Activated CD4-positive, CD25-positive, alpha-beta regulatory T cell (primary cell): Measurements from ENCODE around the gene P3H1.
A peak's percentile ranks its signal among the peaks of the same experiment; 100 is the strongest.
"Not testable (repeated sequence)": the region's sequence is repeated elsewhere in the genome, so short reads cannot be mapped to it uniquely, and the experiment has no call there.

ENCODE experiments used
- DNase-seq, 4 experiments: peaks; one replicate each; lab custom pipeline; 2025; lab: John Stamatoyannopoulos, UW

The P3H1 gene

GRCh38 chr1:42766741-42767509, at the start of gene P3H1, which contains the start of gene C1orf50:
Gene P3H1, minus strand, starts transcription at chr1:42767028. Its CDS starts 57 bp downstream, at chr1:42766971.
Gene C1orf50, plus strand, starts transcription at chr1:42767249. Its CDS starts 63 bp downstream, at chr1:42767312.
- DNase-seq, result peak; percentile 97 to 99 (median 98)

- DNase-seq, result no peak
These were observed 49.2 kb upstream of the P3H1 start for GRCh38 chr1:42815941-42816584.

GRCh38 chr1:42814815-42815214, 48.0 kb upstream of the P3H1 start:
- not testable (repeated sequence) for DNase-seq

GRCh38 chr1:42807056-42807668, 40.3 kb upstream of the P3H1 start:
- DNase-seq, result no peak

- no peak for DNase-seq
These were observed 39.8 kb upstream of the P3H1 start for GRCh38 chr1:42806593-42806992.

GRCh38 chr1:42806171-42806570, 39.3 kb upstream of the P3H1 start:
- no peak for DNase-seq

- DNase-seq, result no peak
These were observed 35.1 kb upstream of the P3H1 start for GRCh38 chr1:42801832-42802473.

GRCh38 chr1:42797979-42798378, 31.2 kb upstream of the P3H1 start:
- no peak for DNase-seq

GRCh38 chr1:42797414-42797813, 30.6 kb upstream of the P3H1 start:
- no peak for DNase-seq

- no peak for DNase-seq
These were observed 27.0 kb upstream of the P3H1 start for GRCh38 chr1:42793824-42794223.

- DNase-seq, result no peak
These were observed 21.2 kb upstream of the P3H1 start for GRCh38 chr1:42788021-42788420.

- no peak for DNase-seq
These were observed 19.3 kb upstream of the P3H1 start for GRCh38 chr1:42786097-42786496.

- DNase-seq, result peak in 3 of 4 experiments; percentile 13 to 28 (median 21)
These were observed 18.3 kb upstream of the P3H1 start, which contains the start of gene TMEM269 for GRCh38 chr1:42784946-42785693. Gene TMEM269, plus strand, starts transcription at chr1:42784991. Its CDS starts 4,903 bp downstream, at chr1:42789894.

GRCh38 chr1:42784547-42784945, 17.7 kb upstream of the P3H1 start:
- no peak for DNase-seq

GRCh38 chr1:42783092-42783491, 16.3 kb upstream of the P3H1 start:
- no peak for DNase-seq

- no peak for DNase-seq
These were observed 13.3 kb upstream of the P3H1 start for GRCh38 chr1:42780176-42780575.

- no peak for DNase-seq
These were observed 12.9 kb upstream of the P3H1 start for GRCh38 chr1:42779725-42780124.

GRCh38 chr1:42777852-42778251, 11.0 kb upstream of the P3H1 start:
- no peak for DNase-seq

- DNase-seq, result no peak
These were observed 9.7 kb upstream of the P3H1 start for GRCh38 chr1:42776502-42776901.

- no peak for DNase-seq
These were observed 8.2 kb upstream of the P3H1 start for GRCh38 chr1:42774928-42775526.

- DNase-seq, result no peak
These were observed 6.6 kb upstream of the P3H1 start for GRCh38 chr1:42773420-42773819.
